GM12872 (cell line): ENCODE results near the gene RPS14.

Source experiments
- TF ChIP-seq, protein P1 (sequence below): IDR thresholded peaks from 3 replicates; pipeline ENCODE4 v1.5.1; 2011; ENCODE audit warnings: low read depth, mild to moderate bottlenecking, low read length, moderate library complexity; ENCODE audit not compliant: insufficient read depth

Gene RPS14

DNA sequence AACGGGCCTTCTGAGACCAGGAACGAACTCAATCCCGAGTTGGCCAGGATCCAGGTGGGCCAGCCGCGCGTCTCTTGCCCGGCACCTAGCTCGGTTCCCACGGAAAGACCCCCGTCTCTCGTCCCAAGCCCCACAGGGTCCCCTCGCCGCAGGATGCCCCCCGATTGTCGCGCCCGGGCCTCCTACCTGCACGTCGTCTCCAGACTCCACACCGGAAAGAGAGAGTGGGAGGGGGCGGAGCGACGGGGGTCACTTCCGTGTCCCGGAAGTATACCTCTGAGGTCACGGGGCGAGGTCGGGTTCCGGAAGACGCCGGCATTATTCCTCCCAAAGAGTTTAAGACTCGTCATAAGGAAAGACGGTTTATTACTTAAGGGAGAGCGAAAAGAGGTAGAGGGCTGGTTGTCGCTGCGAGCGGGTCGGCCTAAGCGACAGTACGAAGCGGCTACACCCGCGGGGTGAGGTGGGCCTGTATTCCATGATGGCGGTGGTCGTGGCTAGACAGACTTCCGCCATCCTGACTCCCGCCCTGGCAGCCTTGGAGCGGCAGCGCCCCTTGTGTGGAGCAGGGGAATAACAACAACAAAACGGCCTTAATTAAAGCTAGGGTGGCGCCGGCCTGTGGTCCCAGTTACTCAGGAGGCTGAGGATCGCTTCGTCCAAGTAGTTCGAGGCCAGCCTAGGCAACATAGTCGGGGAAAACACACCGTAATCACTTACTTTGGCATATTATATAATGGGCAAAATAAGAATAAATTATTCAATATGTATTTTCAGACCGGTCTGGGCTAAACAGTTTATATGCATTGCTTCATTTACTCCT lies at the start of gene RPS14:
Gene RPS14, minus strand, starts transcription at position 223 of the 823 bp plus-strand sequence. CDS start 2,006 bp downstream, outside the sequence.
- TF ChIP-seq, protein P1, sequence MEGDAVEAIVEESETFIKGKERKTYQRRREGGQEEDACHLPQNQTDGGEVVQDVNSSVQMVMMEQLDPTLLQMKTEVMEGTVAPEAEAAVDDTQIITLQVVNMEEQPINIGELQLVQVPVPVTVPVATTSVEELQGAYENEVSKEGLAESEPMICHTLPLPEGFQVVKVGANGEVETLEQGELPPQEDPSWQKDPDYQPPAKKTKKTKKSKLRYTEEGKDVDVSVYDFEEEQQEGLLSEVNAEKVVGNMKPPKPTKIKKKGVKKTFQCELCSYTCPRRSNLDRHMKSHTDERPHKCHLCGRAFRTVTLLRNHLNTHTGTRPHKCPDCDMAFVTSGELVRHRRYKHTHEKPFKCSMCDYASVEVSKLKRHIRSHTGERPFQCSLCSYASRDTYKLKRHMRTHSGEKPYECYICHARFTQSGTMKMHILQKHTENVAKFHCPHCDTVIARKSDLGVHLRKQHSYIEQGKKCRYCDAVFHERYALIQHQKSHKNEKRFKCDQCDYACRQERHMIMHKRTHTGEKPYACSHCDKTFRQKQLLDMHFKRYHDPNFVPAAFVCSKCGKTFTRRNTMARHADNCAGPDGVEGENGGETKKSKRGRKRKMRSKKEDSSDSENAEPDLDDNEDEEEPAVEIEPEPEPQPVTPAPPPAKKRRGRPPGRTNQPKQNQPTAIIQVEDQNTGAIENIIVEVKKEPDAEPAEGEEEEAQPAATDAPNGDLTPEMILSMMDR, result peak; percentile 87

DNA sequence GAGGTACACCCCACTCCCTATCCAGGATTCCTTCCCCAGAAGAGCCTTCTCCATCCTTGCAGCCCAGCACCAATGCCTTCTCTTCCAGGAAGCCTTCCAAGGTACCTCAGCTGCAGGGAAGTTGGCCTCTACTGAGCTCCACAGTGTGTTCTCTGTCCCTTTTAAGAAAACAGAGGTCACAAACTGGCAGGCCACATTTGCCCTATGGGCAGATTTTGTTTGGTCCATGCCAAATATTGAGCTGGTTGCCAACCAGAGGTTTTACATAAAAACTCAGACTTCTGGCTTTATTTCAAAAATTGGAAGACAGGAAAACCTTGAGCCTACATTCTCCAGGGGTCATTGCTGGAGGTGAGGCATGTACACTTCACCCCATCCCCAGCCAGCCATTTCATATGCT lies 49.4 kb upstream of the RPS14 start:
- TF ChIP-seq, protein P1, result no peak

DNA sequence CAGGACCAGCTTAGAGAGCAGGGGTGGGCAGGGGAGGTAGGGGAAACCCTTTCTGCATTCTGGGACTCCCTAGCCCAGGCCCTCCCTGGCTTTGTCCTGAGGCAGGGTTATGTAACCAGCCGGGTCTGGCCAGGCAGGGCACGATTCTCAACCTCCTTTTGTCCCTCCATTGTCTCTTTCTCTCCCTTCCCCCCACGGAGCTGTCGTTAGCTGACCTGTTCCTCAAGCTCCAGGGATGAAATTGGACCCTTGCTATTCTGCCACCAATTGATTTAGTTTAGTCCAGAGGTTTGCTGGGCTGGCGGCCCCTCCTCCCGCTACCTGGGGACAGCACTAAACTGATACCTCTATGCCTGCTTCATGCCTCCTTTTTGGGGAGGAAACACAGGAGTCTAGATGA lies 49.0 kb upstream of the RPS14 start:
- TF ChIP-seq, protein P1, result no peak

DNA sequence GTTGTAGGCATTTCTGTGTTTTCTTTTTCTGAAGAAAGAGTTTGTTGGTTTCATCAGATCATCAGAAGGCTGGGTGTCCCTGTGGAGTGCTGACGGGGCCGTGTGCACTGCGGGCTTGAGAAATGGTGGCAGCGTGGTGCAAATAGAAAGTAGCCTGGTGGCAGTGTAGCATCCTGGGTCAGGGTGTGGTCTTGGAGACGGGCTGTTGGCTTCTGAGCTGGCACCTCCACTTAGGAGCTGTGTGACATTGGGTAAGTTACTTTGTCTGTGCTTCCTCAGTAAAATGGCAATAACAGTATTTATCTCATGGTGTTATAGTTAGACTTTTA lies 48.4 kb upstream of the RPS14 start:
- TF ChIP-seq, protein P1, result no peak

DNA sequence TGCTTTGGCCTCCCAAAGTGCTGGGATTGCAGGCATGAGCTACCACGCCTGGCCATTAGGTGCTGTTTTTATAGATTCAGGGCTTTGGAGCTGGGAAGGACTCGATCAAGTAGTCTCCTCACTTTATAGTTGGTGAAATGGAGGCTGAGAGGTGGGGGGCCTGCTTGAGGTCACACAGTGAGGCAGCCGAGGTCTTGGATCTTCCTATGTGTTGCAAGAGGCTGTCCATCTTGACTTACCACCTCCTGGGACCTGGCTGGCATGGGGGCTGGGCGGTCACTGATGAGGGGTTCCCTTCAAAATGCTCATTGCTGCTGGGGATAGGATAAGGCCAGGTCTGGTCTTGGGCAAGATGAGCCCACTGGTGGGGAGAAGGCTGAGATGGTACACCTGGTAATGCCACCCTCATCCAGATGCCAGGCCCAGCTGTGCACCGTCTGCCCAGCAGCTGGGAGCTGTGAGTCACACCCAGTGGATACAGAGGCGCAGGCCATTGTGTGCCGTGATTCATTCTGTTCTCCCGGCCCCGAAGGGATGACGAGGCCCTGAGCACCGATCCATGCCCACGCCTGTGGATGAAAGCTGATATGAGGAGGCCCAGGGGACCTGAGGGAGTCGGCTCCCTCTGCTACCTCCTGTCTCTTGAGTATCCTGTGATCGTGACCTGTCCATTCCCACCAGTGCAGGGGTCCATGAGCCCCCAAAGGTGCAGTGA lies 47.9 kb upstream of the RPS14 start:
- TF ChIP-seq, protein P1, result no peak

DNA sequence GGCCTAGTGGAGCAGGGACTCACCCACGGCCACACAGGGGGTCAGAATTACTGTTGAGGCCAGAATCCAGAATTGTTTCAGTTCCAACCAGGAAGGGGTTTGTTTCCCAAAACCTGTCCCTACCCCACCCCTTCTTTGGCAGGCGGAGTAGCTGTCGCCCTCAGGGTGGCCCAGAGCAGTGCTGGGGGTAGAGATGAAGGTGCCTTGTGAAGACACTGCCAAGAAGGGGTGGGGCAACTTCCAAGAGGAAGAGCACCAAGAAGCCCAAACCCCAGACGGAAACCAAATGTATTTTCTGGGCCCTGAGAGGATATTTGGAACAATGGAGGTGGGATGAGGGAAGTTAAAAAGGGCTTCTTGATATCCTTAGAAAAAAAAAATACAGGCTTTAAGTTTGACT lies 47.0 kb upstream of the RPS14 start:
- TF ChIP-seq, protein P1, result no peak

DNA sequence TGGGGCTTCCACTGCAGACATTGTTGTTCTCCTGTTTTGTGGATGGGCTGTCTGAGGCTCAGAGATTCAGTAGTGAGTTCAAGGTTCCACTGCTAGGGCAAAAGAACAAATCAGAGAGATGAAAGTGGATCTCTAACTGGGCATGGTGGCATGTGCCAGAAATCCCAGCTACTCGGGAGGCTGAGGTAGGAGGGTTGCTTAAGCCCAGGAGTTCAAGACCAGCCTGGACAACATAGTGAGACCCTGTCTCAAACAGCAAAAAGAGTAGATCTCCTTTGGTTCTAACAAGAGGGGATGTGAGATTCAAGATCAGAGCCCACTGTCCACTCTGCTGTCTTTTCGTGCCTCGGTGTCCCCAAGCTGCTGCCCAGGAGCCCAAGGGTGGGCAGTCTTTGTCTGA lies 46.6 kb upstream of the RPS14 start:
- TF ChIP-seq, protein P1, result no peak
